Uterus (tissue), 4 donors: Measurements from ENCODE around the gene CRYBG2. TPM values are rescaled to one million over a fixed set of nuclear protein-coding genes. Genes with fewer than 3 reads are reported as not detected.

ENCODE experiments used
- DNase-seq, 2 donors: peaks; one replicate each; pipeline ENCODE4 v3.0.0-alpha.2; 2019 to 2020
- H3K27ac ChIP-seq, 2 donors: fragments of 200-600 bp; sonication (generic); 1 replicate in 1 of 2; 2 replicates in 1 of 2; pipeline ENCODE4 v1.5.1; 2016 to 2018
- H3K27me3 ChIP-seq, 2 donors: fragments of 200-600 bp; sonication (generic); one replicate each; pipeline ENCODE4 v1.5.1; 2018 to 2019; ENCODE audit warnings: control low read depth in 1 of 2
- H3K36me3 ChIP-seq, 2 donors: fragments of 200-600 bp; sonication (generic); one replicate each; pipeline ENCODE4 v1.5.1; 2019; ENCODE audit warnings: control low read depth in 1 of 2
- H3K4me1 ChIP-seq, 2 donors: fragments of 200-600 bp; sonication (generic); one replicate each; pipeline ENCODE4 v1.5.1; 2018 to 2019; ENCODE audit warnings: control low read depth in 1 of 2
- H3K4me3 ChIP-seq, 2 donors: fragments of 200-600 bp; sonication (generic); 1 replicate in 1 of 2; 2 replicates in 1 of 2; pipeline ENCODE4 v1.5.1; 2018 to 2019; ENCODE audit warnings: mild to moderate bottlenecking in 1 of 2
- H3K9me3 ChIP-seq, 2 donors: fragments of 200-600 bp; sonication (generic); one replicate each; pipeline ENCODE4 v1.5.1; 2019; ENCODE audit warnings: control low read depth in 1 of 2
- POLR2A ChIP-seq, 2 donors: fragments of 450-650 bp; IDR thresholded peaks; one replicate each; pipeline ENCODE4 v1.6.1; 2016; ENCODE audit warnings: antibody characterized with exemption in 2 of 2, mild to moderate bottlenecking in 1 of 2, moderate library complexity in 1 of 2
- intact Hi-C: fragments of 100-400 bp; cut with DNase I; formaldehyde crosslinking; loops from one replicate; pipeline ENCODE4 v1.15.1; 2023; ENCODE audit warnings: low total_unique reads
- total RNA-seq, 4 donors: library from RNA; depleted of rRNA in 3 of 4; stranded (reverse); fragments of >200 nt in 3 of 4; gene quantifications; one replicate each; pipeline versions ENCODE4 v1.1.0 to v1.2.4, GENCODE V29; 2014 to 2023
- TF ChIP-seq, protein P1 (sequence below), 4 experiments: fragments of 200-600 bp in 2 of 4; fragments of 450-650 bp in 2 of 4; sonication (generic) in 2 of 4; IDR thresholded peaks; one replicate each; pipeline ENCODE4 v1.5.1; 2016 to 2019; ENCODE audit warnings: antibody characterized with exemption in 4 of 4, mild to moderate bottlenecking in 2 of 4, moderate library complexity in 1 of 4
- donor health status: DM: yes; HTN: yes; CAD: no.

Gene CRYBG2
- total RNA-seq, 4 donors from 2014 or later: 3.0 TPM; not detected in 3

DNA sequence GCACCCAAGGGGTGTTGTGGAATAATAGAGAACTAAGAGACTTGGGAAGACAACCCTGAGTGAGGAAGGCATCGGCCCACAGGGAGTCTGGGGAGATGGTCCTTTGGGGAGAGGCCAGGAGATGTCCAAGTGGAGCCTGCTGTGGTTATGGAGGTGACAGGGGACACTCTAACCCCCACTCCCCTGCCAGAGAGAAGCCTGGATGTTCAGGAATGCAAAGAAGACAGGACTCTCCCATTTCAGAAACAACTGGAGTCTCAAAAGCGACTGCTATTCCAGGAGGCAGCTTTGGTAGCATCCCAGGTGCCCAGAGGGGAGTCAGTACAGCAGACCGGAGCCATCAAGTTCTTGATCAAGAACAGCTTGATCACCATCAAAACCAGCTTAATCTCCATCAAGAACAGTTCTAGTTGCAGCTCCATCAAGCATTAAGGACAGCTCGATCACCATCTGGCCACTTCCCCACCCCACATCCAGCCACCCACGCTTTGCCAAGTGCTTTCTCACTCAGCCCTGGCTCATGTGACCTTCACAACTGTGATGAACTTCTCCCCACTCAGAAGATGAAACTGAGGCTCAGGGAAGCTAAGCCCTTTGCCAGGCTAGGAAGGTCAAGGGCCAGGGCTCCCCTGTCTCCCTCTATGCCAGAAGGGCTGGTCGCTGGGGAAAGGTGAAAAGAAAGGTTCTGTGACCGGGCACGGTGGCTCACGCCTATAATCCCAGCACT is 35.4 kb downstream of the CRYBG2 start:
- TF ChIP-seq POLR2A (IDR thresholded peaks at IDR 0.05): no peak
- TF ChIP-seq, protein P1, sequence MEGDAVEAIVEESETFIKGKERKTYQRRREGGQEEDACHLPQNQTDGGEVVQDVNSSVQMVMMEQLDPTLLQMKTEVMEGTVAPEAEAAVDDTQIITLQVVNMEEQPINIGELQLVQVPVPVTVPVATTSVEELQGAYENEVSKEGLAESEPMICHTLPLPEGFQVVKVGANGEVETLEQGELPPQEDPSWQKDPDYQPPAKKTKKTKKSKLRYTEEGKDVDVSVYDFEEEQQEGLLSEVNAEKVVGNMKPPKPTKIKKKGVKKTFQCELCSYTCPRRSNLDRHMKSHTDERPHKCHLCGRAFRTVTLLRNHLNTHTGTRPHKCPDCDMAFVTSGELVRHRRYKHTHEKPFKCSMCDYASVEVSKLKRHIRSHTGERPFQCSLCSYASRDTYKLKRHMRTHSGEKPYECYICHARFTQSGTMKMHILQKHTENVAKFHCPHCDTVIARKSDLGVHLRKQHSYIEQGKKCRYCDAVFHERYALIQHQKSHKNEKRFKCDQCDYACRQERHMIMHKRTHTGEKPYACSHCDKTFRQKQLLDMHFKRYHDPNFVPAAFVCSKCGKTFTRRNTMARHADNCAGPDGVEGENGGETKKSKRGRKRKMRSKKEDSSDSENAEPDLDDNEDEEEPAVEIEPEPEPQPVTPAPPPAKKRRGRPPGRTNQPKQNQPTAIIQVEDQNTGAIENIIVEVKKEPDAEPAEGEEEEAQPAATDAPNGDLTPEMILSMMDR (IDR thresholded peaks at IDR 0.05): no peak
- Histone ChIP-seq H3K27me3 (no peaks in the 10 kb centered on the region), H3K36me3 (no peaks in the 10 kb centered on the region), H3K9me3 (no peaks in the 10 kb centered on the region), H3K4me3 (no peak overlapping the region), H3K4me1 (no peaks in the 10 kb centered on the region), H3K27ac (no peak overlapping the region)
- DNase-seq: no peak
- intact Hi-C loops: no loop called here

DNA sequence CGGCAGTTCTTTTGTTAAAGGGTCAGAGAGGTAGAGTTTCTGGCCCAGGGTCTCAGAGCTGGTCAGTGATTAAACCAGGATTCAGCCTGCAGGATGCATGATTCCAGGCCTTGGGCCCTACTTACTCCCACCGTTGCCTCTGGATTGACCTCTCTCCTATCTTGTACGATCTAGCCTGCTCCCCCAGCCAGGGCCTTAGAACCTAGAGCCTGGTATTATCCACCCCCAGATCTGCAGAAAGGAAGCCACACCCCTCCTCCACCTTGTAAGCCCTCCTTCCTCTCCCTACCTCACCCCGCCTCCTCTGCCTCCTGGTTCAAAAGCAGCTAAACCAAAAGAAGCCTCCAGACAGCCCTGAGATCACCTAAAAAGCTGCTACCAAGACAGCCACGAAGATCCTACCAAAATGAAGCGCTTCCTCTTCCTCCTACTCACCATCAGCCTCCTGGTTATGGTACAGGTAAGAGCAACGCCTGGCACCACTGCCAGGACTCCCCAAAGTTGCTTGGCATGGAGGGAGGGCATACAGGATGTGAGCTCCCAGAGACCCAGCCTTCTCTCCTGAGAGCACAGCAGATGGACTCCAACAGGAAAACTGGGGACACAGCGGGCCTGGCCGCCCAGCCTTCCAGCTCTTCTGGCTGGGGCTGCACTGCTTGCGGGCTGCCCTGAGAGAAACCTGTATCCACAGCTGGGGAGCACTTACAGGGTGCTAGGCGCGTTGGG is 36.2 kb downstream of the CRYBG2 start, which contains the start of gene CD52:
Gene CD52 (plus strand): TSS at position 347 of the 726 bp plus-strand sequence. CDS start 60 bp downstream, at position 407.
- DNase-seq: no peak
- intact Hi-C loops: no loop called here
- Histone ChIP-seq H3K36me3 (no peaks in the 10 kb centered on the region), H3K9me3 (no peaks in the 10 kb centered on the region), H3K27ac (no peak within 1 kb of the TSS), H3K4me1 (no peaks in the 10 kb centered on the region), H3K27me3 (no peaks in the 10 kb centered on the region), H3K4me3 (no peak within 1 kb of the TSS)
- TF ChIP-seq POLR2A (IDR thresholded peaks at IDR 0.05): no peak
- TF ChIP-seq, protein P1 (IDR thresholded peaks at IDR 0.05): no peak

DNA sequence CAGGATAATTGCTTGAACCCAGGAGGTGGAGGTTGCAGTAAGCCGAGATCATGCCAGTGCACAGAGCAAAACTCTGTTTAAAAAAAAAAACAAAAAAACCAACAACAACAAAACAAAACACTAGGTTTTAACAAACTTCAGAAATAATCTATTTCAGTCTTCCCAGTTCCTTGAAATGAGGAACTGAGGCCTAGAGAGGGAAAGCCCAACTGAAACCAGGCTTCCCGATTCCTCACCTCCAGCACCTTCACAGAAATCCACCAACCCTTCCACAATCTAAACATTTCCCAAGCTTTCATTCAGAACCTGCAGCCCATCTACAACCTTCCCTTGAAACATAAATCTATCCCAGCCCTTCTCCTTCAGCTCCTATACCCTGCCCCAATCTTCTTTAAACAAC is 36.8 kb downstream of the CRYBG2 start:
- no peaks in the 10 kb centered on the region for H3K36me3 ChIP-seq
- no peak overlapping the region for H3K27ac ChIP-seq
- no peak for TF ChIP-seq POLR2A (IDR thresholded peaks at IDR 0.05)
- TF ChIP-seq, protein P1 (IDR thresholded peaks at IDR 0.05): no peak
- H3K27me3 ChIP-seq: no peaks in the 10 kb centered on the region
- H3K4me1 ChIP-seq: no peaks in the 10 kb centered on the region
- intact Hi-C loops: no loop called here
- no peaks in the 10 kb centered on the region for H3K9me3 ChIP-seq
- no peak overlapping the region for H3K4me3 ChIP-seq
- no peak for DNase-seq

DNA sequence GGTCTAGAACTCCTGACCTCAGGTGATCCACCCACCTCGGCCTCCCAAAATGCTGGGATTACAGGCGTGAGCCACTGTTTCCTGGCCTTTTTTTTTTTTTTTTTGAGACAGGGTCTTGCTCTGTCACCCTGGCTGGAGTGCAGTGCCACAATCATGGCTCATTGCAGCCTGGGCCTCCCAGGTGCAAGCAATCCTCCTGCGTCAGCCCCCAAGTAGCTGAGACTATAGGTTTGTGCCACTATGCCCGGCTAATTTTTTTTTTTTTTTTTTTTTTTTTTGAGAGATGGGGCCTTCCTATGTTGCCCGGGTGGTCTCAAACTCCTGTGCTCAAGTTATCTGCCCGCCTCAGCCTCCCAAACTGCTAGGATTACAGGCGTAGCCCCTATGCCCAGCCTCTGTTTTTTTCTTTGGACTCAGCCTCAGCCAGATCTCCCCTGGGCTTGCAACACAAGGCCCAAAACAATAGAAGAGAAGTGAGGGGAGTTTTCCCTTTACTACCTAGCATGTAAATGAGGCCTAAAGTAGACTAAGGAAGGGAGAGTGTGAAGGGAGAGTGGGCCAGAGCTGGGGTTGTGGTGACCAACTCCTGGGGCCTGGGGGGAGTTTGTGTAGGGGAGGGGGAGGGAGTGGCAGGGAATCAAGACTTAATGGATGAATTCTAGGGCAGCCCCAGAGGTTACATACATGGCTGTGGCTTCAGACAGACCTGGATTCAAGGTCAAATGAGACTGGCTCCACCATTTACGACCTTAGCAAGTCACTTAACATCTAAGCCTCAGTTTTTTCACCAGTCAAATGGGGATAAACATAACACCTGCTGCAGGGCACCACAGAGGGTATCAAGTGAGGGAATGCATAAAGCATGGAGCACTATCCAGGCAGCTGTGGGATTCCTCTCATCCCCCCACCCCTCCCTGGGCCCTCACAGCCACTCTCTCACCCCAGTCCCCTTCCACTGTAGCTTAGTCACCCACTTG is 37.8 kb downstream of the CRYBG2 start:
- Histone ChIP-seq H3K36me3 (no peaks in the 10 kb centered on the region), H3K4me1 (no peaks in the 10 kb centered on the region), H3K27ac (no peak overlapping the region), H3K4me3 (no peak overlapping the region), H3K27me3 (no peaks in the 10 kb centered on the region), H3K9me3 (no peaks in the 10 kb centered on the region)
- intact Hi-C loops: no loop called here
- no peak for TF ChIP-seq POLR2A (IDR thresholded peaks at IDR 0.05)
- TF ChIP-seq, protein P1 (IDR thresholded peaks at IDR 0.05): no peak
- no peak for DNase-seq
